Measurements from ENCODE around the gene ZNF546. TPM values are rescaled to one million over a fixed set of nuclear protein-coding genes. Genes with fewer than 3 reads are reported as not detected.

Gene ZNF546
- total RNA-seq, 1 donor from 2014 or later, result 5.0 TPM

GRCh38 chr19:39963898-39964297 lies 33.0 kb upstream of the ZNF546 start:
- Mint-ChIP-seq H3K36me3 (no peaks in the 10 kb centered on the region), H3K9me3 (no peaks in the 10 kb centered on the region), H3K27me3 (ENCODE audit: insufficient read depth, low read depth) (peaks cover 5% of the 10 kb centered on the region), H3K27ac (no peak overlapping the region), H3K4me1 (peaks cover 8% of the 10 kb centered on the region), H3K4me3 (no peak overlapping the region)
- DNase-seq (ENCODE audit: low spot score), result no peak
- Histone ChIP-seq H3K9ac (no peak overlapping the region), H3K4me2 (no peak overlapping the region), H3K79me2 (ENCODE audit: low read depth) (no peaks in the 10 kb centered on the region), H2AFZ (replicated peaks) (no peak overlapping the region), H3K27me3 (no peaks in the 10 kb centered on the region), H4K20me1 (ENCODE audit: low read depth) (no peaks in the 10 kb centered on the region), H3K9me3 (ENCODE audit: low read depth) (no peaks in the 10 kb centered on the region), H3K4me3 (no peak overlapping the region), H3K36me3 (no peaks in the 10 kb centered on the region), H3K27ac (no peak overlapping the region), H3K4me1 (peaks cover 10% of the 10 kb centered on the region), H3F3A (ENCODE audit: low read depth) (peaks cover 6% of the 10 kb centered on the region)
- TF ChIP-seq CTCF (IDR thresholded peaks at IDR 0.05) (no peak), EZH2 (IDR thresholded peaks at IDR 0.05) (no peak), EZH2phosphoT487 (IDR thresholded peaks at IDR 0.05) (no peak)

- TF ChIP-seq EZH2phosphoT487 (IDR thresholded peaks at IDR 0.05), result no peak
- no peak for TF ChIP-seq CTCF (IDR thresholded peaks at IDR 0.05)
- no peak for TF ChIP-seq EZH2 (IDR thresholded peaks at IDR 0.05)
- Mint-ChIP-seq H3K4me3 (no peak overlapping the region), H3K27ac (no peak overlapping the region), H3K4me1 (peaks cover 15% of the 10 kb centered on the region), H3K36me3 (peaks cover 2% of the 10 kb centered on the region), H3K27me3 (ENCODE audit: insufficient read depth, low read depth) (peaks cover 5% of the 10 kb centered on the region), H3K9me3 (no peaks in the 10 kb centered on the region)
- Histone ChIP-seq H3F3A (ENCODE audit: low read depth) (no peaks in the 10 kb centered on the region), H3K4me3 (no peak overlapping the region), H3K27me3 (no peaks in the 10 kb centered on the region), H3K27ac (no peak overlapping the region), H3K4me1 (peaks cover 3% of the 10 kb centered on the region), H3K79me2 (ENCODE audit: low read depth) (peaks cover 6% of the 10 kb centered on the region), H2AFZ (replicated peaks) (no peak overlapping the region), H3K36me3 (no peaks in the 10 kb centered on the region), H4K20me1 (ENCODE audit: low read depth) (no peaks in the 10 kb centered on the region), H3K9ac (no peak overlapping the region), H3K9me3 (ENCODE audit: low read depth) (no peaks in the 10 kb centered on the region), H3K4me2 (no peak overlapping the region)
- no peak for DNase-seq (ENCODE audit: low spot score)
Observed at GRCh38 chr19:39966617-39967016, 30.2 kb upstream of the ZNF546 start.

- no peak overlapping the region for H3K9ac ChIP-seq
- no peak overlapping the region for H3K27ac ChIP-seq
- Mint-ChIP-seq H3K4me1 (peaks cover 19% of the 10 kb centered on the region), H3K27ac (no peak overlapping the region), H3K9me3 (no peaks in the 10 kb centered on the region), H3K27me3 (ENCODE audit: insufficient read depth, low read depth) (peaks cover 9% of the 10 kb centered on the region), H3K36me3 (peaks cover 6% of the 10 kb centered on the region), H3K4me3 (no peak overlapping the region)
- DNase-seq (ENCODE audit: low spot score), result no peak
- H4K20me1 ChIP-seq (ENCODE audit: low read depth), result no peaks in the 10 kb centered on the region
- H2AFZ ChIP-seq (replicated peaks), result no peak overlapping the region
- no peak overlapping the region for H3K4me3 ChIP-seq
- H3K79me2 ChIP-seq (ENCODE audit: low read depth), result peaks cover 15% of the 10 kb centered on the region
- no peak for TF ChIP-seq EZH2 (IDR thresholded peaks at IDR 0.05)
- no peak for TF ChIP-seq EZH2phosphoT487 (IDR thresholded peaks at IDR 0.05)
- TF ChIP-seq CTCF (IDR thresholded peaks at IDR 0.05), result no peak
- H3F3A ChIP-seq (ENCODE audit: low read depth), result no peaks in the 10 kb centered on the region
- no peaks in the 10 kb centered on the region for H3K9me3 ChIP-seq (ENCODE audit: low read depth)
- peaks cover 8% of the 10 kb centered on the region for H3K4me1 ChIP-seq
- H3K27me3 ChIP-seq, result no peaks in the 10 kb centered on the region
- no peak overlapping the region for H3K4me2 ChIP-seq
- H3K36me3 ChIP-seq, result no peaks in the 10 kb centered on the region
Observed at GRCh38 chr19:39967561-39967960, 29.3 kb upstream of the ZNF546 start.
